Activated B cell treated with CpG ODN at 0.5 μM for 24 hours (primary cell): ENCODE results near the gene TRAF7. TPM values are rescaled to one million over a fixed set of nuclear protein-coding genes. Genes with fewer than 3 reads are reported as not detected.
"Not testable (repeated sequence)": the region's sequence is repeated elsewhere in the genome, so short reads cannot be mapped to it uniquely, and the experiment has no call there.

ENCODE experiments used
- ATAC-seq: fragments of 200-7000 bp; cut with Tn5 transposase; one replicate; pipeline ENCODE4 v1.10.0; 2021; ENCODE audit warnings: low read depth, mild to moderate bottlenecking, moderate library complexity
- CTCF ChIA-PET: fragments of 350-600 bp; sonication (Branson Sonifier 250); formaldehyde crosslinking; loops from one replicate; lab custom pipeline; 2021; ENCODE audit warnings: antibody characterized with exemption; lab: Charles Lee
- POLR2A ChIA-PET: fragments of 350-600 bp; sonication (Branson Sonifier 250); formaldehyde crosslinking; loops from one replicate; lab custom pipeline; 2021; ENCODE audit warnings: antibody characterized with exemption; lab: Charles Lee
- DNase-seq: peaks from one replicate; pipeline ENCODE4 v3.0.0; 2022
- H3K27ac Mint-ChIP-seq: one replicate; pipeline ENCODE4 v1.8.0; 2020; ENCODE audit warnings: mixed read lengths
- H3K27me3 Mint-ChIP-seq: one replicate; pipeline ENCODE4 v1.8.0; 2021; ENCODE audit warnings: mixed read lengths
- H3K36me3 Mint-ChIP-seq: one replicate; pipeline ENCODE4 v1.8.0; 2021; ENCODE audit warnings: low read depth, mixed read lengths
- H3K4me1 Mint-ChIP-seq: one replicate; pipeline ENCODE4 v1.8.0; 2021; ENCODE audit warnings: mixed read lengths
- H3K4me3 Mint-ChIP-seq: one replicate; pipeline ENCODE4 v1.8.0; 2020; ENCODE audit warnings: mild to moderate bottlenecking, mixed read lengths
- H3K9me3 Mint-ChIP-seq: one replicate; pipeline ENCODE4 v1.8.0; 2020; ENCODE audit warnings: mixed read lengths
- intact Hi-C: fragments of 100-400 bp; cut with micrococcal nuclease; formaldehyde crosslinking; loops from one replicate; pipeline ENCODE4 v1.15.1; 2024
- total RNA-seq: library from RNA; stranded (reverse); gene quantifications from 2 replicates; pipeline ENCODE4 v1.2.3, GENCODE V29; 2022
- TF ChIP-seq, protein P1 (sequence below): fragments of 200-600 bp; IDR thresholded peaks from one replicate; pipeline ENCODE4 v1.8.0; 2022; ENCODE audit warnings: antibody characterized with exemption, mild to moderate bottlenecking

Gene TRAF7
- 72.7 and 78.1 TPM in 2 replicates for total RNA-seq

DNA sequence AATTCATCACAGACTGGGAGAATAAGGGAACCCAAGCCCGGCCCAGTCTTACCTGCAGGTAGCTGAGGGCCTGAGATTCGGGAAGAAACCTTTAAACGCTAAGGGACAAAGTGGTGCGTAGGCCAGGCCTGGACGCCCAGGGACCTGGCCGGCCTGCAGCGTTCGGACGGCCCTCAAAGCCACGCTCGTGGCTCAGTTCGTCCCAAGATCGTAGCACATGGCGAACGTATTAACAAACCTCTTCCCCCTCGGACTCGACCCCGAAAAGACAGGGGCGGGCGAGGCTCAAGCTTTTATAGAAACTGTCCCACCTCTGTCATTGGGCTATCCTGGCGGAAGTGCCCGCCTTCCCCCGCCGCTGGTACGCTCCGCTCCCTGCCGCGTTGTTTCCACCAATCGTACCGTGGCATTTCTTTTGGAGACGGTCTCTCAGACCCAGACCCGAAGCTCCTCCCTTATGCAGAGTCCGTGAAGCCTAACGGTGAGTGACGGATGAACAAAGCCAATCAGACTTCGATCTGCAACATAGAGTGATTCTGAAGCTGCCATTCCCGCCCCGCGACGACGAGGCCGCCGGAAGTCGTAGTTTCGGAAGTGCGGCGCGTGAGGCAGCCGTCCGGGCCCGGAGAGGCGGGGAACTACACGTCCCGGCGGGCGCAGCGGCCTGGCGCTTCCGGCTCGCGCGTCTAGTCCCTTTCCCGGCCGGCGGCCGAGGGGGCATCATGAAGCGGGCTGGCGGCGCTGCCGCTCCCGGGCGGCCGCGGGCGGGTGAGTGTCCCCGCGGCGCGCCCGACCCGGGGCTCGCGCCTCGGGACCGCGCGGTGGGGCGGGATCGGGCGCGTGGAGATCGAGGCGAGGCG, at the start of gene TRAF7:
Gene TRAF7 (plus strand): TSS at position 692 of the 860 bp plus-strand sequence. CDS start 8,139 bp downstream, outside the sequence.
- CTCF ChIA-PET = interaction anchor here (0.8 to 5.4 kb wide), 7 partner anchors 9 to 151 kb away, joined by 3 to 28 read pairs (median 4); partner anchors contain the start of genes ECI1 and PKD1
- peaks cover 46% of the 10 kb centered on the region for H3K36me3 Mint-ChIP-seq
- H3K27ac Mint-ChIP-seq = peak within 1 kb of the TSS; percentile 83
- intact Hi-C loops = no loop called here
- H3K4me1 Mint-ChIP-seq = peaks cover 77% of the 10 kb centered on the region
- no peaks in the 10 kb centered on the region for H3K9me3 Mint-ChIP-seq
- peak; percentile 91 for DNase-seq
- H3K27me3 Mint-ChIP-seq = no peaks in the 10 kb centered on the region
- POLR2A ChIA-PET = interaction anchor here (0.5 to 6.0 kb wide), 92 partner anchors 8 to 1785 kb away, joined by 3 to 62 read pairs (median 6); partner anchors contain the start of genes ABCA3, AMDHD2, CASKIN1 and CEMP1
- peak; percentile 92 for ATAC-seq
- TF ChIP-seq, protein P1, sequence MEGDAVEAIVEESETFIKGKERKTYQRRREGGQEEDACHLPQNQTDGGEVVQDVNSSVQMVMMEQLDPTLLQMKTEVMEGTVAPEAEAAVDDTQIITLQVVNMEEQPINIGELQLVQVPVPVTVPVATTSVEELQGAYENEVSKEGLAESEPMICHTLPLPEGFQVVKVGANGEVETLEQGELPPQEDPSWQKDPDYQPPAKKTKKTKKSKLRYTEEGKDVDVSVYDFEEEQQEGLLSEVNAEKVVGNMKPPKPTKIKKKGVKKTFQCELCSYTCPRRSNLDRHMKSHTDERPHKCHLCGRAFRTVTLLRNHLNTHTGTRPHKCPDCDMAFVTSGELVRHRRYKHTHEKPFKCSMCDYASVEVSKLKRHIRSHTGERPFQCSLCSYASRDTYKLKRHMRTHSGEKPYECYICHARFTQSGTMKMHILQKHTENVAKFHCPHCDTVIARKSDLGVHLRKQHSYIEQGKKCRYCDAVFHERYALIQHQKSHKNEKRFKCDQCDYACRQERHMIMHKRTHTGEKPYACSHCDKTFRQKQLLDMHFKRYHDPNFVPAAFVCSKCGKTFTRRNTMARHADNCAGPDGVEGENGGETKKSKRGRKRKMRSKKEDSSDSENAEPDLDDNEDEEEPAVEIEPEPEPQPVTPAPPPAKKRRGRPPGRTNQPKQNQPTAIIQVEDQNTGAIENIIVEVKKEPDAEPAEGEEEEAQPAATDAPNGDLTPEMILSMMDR = no peak
- peak within 1 kb of the TSS; percentile 95 for H3K4me3 Mint-ChIP-seq

DNA sequence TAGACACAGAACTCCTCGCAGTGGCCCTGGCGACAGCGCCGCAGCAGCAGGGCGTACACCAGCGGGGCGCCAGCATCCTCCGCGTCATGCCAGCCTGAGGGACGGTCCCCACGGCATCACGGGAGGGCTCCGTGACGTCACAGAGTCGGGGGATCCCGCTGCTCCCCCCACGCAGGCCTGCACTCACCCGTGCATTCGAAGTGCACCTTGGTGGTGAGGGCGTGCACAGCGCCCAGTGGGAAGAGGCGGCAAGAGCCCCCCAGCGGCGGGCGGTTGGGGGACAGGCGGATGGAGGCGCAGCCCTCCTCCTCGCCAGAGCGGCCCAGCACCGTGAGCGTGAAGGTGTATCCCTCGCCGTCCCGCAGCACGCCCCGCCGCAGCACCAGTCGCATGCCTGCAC, 49.4 kb upstream of the TRAF7 start:
- CTCF ChIA-PET, POLR2A ChIA-PET: not testable (repeated sequence)

DNA sequence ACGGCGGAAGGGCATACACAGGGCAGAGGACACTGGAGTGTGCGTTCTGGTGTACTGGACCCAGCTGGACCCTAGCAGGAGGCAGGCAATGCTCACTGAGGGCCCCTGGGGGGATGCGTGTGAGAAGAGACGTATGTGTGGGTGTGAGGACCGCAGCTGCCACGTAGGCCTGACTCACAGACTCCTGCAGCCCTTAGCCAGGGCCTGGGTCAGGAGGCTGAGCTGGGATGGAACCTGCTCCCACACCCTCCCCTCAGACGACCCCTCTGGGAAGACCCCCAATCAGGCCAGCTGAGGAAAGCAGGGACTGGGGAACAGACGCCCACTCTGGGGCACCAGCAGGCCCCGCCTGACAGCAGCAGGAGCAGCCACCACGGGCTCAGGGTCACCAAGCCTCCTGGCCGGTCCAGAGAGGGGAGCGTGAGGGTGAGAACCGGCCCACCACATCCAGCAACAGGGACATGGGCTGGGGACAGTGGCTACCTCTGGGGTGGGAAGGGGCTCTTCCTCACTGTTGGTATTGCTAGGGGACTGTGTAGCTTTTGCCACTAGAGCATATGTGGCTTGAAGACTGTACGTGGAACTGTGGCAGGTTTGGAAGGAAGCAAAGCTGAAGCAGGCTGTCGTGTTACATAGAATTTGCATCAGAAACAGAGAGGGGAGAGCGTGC, 48.3 kb upstream of the TRAF7 start:
- ATAC-seq, CTCF ChIA-PET, intact Hi-C loops, DNase-seq, H3K9me3 Mint-ChIP-seq, POLR2A ChIA-PET, H3K4me3 Mint-ChIP-seq, H3K4me1 Mint-ChIP-seq, H3K27ac Mint-ChIP-seq, H3K27me3 Mint-ChIP-seq: not testable (repeated sequence)
- H3K36me3 Mint-ChIP-seq = peaks cover 26% of the 10 kb centered on the region

More for the DNA sequence above, 49.4 kb upstream of the TRAF7 start:
- intact Hi-C loops, DNase-seq, H3K4me3 Mint-ChIP-seq, ATAC-seq, H3K4me1 Mint-ChIP-seq, H3K9me3 Mint-ChIP-seq, H3K27ac Mint-ChIP-seq, H3K27me3 Mint-ChIP-seq: not testable (repeated sequence)
- peaks cover 26% of the 10 kb centered on the region for H3K36me3 Mint-ChIP-seq

DNA sequence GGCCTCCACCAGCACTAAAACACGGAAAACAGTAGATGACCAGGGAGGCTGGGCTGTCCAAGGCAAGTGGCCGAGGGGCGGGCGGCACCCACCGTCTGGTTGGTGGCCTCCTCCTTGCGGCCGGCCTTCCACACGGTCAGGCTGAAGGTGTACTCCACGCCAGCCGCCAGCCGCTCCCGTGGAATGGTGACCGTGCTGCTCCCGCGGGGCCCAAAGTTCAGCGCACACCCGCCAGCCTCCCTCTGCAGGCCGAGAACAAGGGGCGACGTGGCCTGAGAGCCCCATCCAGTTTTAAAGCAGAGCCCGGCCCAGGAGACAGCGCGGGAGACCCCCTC, 47.8 kb upstream of the TRAF7 start:
- H3K27ac Mint-ChIP-seq, H3K4me1 Mint-ChIP-seq, H3K4me3 Mint-ChIP-seq, CTCF ChIA-PET, H3K27me3 Mint-ChIP-seq, POLR2A ChIA-PET, DNase-seq, ATAC-seq, intact Hi-C loops, H3K9me3 Mint-ChIP-seq: not testable (repeated sequence)
- peaks cover 25% of the 10 kb centered on the region for H3K36me3 Mint-ChIP-seq

DNA sequence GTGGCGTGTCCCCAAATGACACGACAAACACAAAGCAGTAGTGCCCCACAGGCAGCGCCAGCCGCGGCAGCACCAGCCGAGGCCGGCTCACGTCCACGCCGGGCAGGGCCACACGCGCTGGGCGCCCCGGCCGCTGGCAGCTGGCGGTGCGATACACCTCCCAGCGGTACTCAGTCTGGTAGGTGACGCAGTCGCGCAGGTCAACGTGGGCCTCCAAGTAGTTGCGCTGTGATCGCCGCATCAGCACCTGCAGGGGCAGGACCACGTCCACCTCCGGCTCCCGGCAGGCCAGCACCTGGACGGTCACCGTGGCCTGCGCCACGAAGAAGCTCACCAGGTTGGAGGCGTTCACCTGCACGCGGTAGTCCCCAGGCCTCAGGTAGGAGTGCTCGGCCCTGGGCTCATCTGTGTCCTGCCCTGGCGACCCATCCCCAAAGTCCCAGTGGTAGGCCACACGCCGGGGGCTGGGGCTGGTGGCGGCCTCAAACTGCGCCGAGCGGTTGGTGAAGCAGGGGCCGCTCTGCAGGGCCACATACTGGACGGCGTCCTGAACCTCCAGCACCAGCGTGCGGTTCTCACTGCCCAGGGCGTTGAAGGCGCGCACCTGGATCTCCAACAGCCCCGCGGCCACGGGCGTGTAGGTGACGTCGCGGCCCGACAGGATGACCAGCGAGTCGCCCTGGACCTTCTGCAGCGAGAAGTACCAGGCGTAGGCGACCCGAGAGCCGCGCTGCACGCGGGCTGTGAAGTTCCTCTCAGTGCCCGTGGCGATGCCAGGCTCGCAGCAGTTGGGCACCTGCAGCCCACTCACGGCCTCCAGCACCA, 46.9 kb upstream of the TRAF7 start:
- H3K4me1 Mint-ChIP-seq, DNase-seq, POLR2A ChIA-PET, H3K9me3 Mint-ChIP-seq, H3K27me3 Mint-ChIP-seq, intact Hi-C loops, ATAC-seq, H3K27ac Mint-ChIP-seq, H3K4me3 Mint-ChIP-seq, CTCF ChIA-PET: not testable (repeated sequence)
- peaks cover 23% of the 10 kb centered on the region for H3K36me3 Mint-ChIP-seq

DNA sequence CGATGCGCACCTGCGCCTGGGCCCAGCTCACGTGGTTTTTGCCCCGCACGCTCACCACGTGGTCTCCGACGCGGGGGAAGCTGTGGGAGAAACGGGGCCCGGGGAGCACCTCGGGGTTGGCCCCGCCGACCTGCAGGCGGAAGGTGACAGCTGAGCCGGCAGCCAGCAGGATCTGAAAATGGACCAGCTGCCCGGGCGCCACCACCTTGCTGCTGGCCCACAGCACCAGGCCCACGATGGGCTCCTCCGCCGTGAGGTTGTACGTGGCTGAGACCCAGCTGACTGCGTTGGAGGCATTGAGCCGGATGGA, 46.4 kb upstream of the TRAF7 start:
- H3K9me3 Mint-ChIP-seq, POLR2A ChIA-PET, H3K27me3 Mint-ChIP-seq, H3K4me1 Mint-ChIP-seq, H3K27ac Mint-ChIP-seq, CTCF ChIA-PET, H3K4me3 Mint-ChIP-seq, DNase-seq, intact Hi-C loops, ATAC-seq: not testable (repeated sequence)
- H3K36me3 Mint-ChIP-seq = peaks cover 24% of the 10 kb centered on the region

DNA sequence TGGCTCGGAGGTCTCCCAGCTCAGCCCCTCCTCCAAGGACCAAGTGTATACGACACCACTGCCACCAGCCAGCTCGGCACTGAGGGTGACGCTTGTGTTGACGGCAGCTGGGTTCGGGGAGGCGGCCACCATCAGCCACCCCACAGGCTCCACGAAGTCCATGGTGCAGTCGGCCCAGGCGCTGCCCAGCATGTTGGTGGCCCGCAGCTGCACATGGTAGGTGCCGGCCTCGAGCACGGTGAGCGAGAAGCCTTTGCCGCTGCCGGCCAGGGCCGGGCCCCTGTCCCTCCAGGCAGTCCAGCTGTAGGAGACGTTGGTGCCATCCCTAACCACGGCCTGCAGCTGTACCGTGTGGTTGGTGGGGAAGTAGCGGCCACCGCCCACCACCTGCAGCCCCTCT, 45.7 kb upstream of the TRAF7 start:
- H3K4me1 Mint-ChIP-seq, intact Hi-C loops, DNase-seq, CTCF ChIA-PET, POLR2A ChIA-PET, H3K4me3 Mint-ChIP-seq, ATAC-seq, H3K27me3 Mint-ChIP-seq, H3K27ac Mint-ChIP-seq, H3K9me3 Mint-ChIP-seq: not testable (repeated sequence)
- peaks cover 25% of the 10 kb centered on the region for H3K36me3 Mint-ChIP-seq

DNA sequence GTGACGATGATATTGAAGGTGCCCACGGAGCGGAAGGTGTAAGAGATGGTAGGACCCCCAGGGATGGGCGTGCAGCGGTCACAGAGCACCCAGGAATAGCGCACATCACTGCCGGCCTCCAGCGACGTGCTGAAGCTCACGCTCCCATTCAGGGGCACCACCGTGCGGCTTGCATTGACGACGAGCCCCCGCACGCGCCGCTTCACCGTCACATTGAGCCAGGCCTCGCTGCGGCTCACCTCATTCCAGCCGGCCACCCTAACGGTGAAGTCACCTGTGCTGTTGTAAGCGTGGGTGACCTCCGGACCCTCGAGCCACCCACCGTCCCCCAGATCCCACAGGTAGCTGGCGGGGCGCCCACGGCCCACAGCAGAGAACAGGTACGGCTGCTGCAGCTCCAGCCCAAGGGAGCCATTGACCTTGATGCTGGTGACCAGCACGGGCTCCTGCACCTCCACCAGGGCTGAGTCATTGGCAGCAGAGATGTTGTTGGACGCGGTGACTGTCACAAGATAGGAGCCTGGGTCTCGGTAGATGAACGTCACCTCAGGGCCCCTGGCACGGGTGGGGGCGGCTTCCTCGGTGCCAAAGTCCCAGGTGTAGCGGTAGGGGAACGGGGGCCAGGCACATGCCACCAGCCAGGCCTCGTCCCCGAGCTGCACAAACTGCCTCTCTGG, 45.1 kb upstream of the TRAF7 start:
- POLR2A ChIA-PET, H3K4me3 Mint-ChIP-seq, H3K27me3 Mint-ChIP-seq, CTCF ChIA-PET, intact Hi-C loops, ATAC-seq, H3K9me3 Mint-ChIP-seq, H3K27ac Mint-ChIP-seq, DNase-seq, H3K4me1 Mint-ChIP-seq: not testable (repeated sequence)
- H3K36me3 Mint-ChIP-seq = peaks cover 28% of the 10 kb centered on the region

DNA sequence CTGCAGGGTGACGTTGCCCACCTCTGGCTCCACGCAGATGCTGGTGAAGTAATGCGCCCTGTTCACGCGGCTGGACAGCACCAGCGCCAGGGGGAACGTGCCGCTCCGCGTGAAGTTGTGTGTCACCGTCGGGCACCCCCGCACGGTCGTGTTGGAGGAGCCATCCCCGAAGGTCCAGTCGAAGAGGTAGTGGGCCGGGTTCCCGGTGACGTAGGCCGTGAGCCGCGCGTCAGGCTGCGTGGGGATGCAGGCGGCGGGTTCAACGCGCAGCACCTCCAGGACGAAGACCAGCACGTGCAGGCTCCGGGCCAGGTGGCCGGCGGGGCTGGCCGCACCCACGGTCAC, 44.6 kb upstream of the TRAF7 start:
- POLR2A ChIA-PET, H3K4me3 Mint-ChIP-seq, intact Hi-C loops, DNase-seq, H3K9me3 Mint-ChIP-seq, H3K27ac Mint-ChIP-seq, H3K27me3 Mint-ChIP-seq, H3K4me1 Mint-ChIP-seq, CTCF ChIA-PET, ATAC-seq: not testable (repeated sequence)
- H3K36me3 Mint-ChIP-seq = peaks cover 28% of the 10 kb centered on the region
